ENCODE measurements around the gene NECTIN4. TPM values are rescaled to one million over a fixed set of nuclear protein-coding genes. Genes with fewer than 3 reads are reported as not detected.
A peak's percentile ranks its signal among the peaks of the same experiment; 100 is the strongest.

The NECTIN4 gene
- total and polyA plus RNA-seq, 2 of the 8 experiments (the other 6 are each of a cell fraction or from before 2014, with no cell fraction given), result 0.19 to 0.71 TPM

GRCh38 chr1:161081519-161081918, 7.8 kb downstream of the NECTIN4 start:
- Histone ChIP-seq H3K36me3 (ENCODE audit: control insufficient read depth in 2 of 4, insufficient read depth in 4 of 4, low read length in 3 of 4) (no peaks in the 10 kb centered on the region), H3K23me2 (ENCODE audit: low read depth, low read length) (no peaks in the 10 kb centered on the region), H2AFZ (ENCODE audit: low read length) (no peak overlapping the region), H3K9me3 (ENCODE audit: insufficient read depth in 2 of 2, low read depth in 1 of 2, low read length in 1 of 2) (no peaks in the 10 kb centered on the region), H3K56ac (replicated peaks; ENCODE audit: insufficient read length, low read depth, low read length) (no peak overlapping the region), H4K5ac (ENCODE audit: insufficient read length, low read depth, low read length) (no peak overlapping the region), H2BK120ac (replicated peaks; ENCODE audit: low read depth, low read length) (no peak overlapping the region), H4K91ac (replicated peaks; ENCODE audit: insufficient read length, low read length) (peak overlapping the region; percentile 49), H3K14ac (ENCODE audit: insufficient read length) (no peak overlapping the region), H2BK12ac (ENCODE audit: low read depth, low read length) (no peak overlapping the region), H3K27ac (ENCODE audit: low read depth, low read length) (no peak overlapping the region), H3K4me3 (ENCODE audit: extremely low read depth in 1 of 4, insufficient read depth in 2 of 4, low read depth in 3 of 4, low read length in 4 of 4) (no peak overlapping the region), H3K4me1 (replicated peaks in 1 of 4; ENCODE audit: control insufficient read depth in 3 of 4, insufficient read depth in 4 of 4, low read length in 3 of 4) (peaks cover 0 to 6% (median 0%) of the 10 kb centered on the region in 4 experiments; a peak in 4 of 7 replicates), H2BK15ac (ENCODE audit: low read length) (no peak overlapping the region), H4K8ac (ENCODE audit: extremely low read depth, insufficient read depth, low read length) (no peak overlapping the region), H3K18ac (ENCODE audit: extremely low read depth, low read length) (no peak overlapping the region), H3K23ac (ENCODE audit: insufficient read length) (no peak overlapping the region), H3K79me1 (ENCODE audit: low read depth, low read length) (no peaks in the 10 kb centered on the region), H3K4ac (replicated peaks; ENCODE audit: insufficient read length, low read depth, low read length) (no peak overlapping the region), H2AK5ac (ENCODE audit: low read depth, low read length) (no peak overlapping the region), H4K20me1 (replicated peaks in 1 of 2; ENCODE audit: control insufficient read depth in 1 of 2, insufficient read depth in 2 of 2, low read length in 2 of 2) (no peaks in the 10 kb centered on the region), H3K9ac (replicated peaks in 1 of 4; ENCODE audit: extremely low read depth in 1 of 4, low read depth in 3 of 4, low read length in 3 of 4) (no peak overlapping the region), H2BK20ac (ENCODE audit: low read length) (no peak overlapping the region), H3K79me2 (ENCODE audit: control insufficient read depth in 1 of 2, insufficient read depth in 2 of 2, low read length in 2 of 2) (no peaks in the 10 kb centered on the region), H3K27me3 (replicated peaks in 1 of 4; ENCODE audit: control insufficient read depth in 3 of 4, extremely low read depth in 1 of 4, insufficient read depth in 3 of 4, low read length in 3 of 4) (no peaks in the 10 kb centered on the region), H2BK5ac (ENCODE audit: low read depth, low read length) (no peak overlapping the region), H3K4me2 (ENCODE audit: insufficient read depth in 1 of 2, low read depth in 2 of 2, low read length in 2 of 2) (no peak overlapping the region)
- TF ChIP-seq TEAD4 (IDR thresholded peaks at IDR 0.05; ENCODE audit: low read depth, low read length) (no peak), KDM5A (IDR thresholded peaks at IDR 0.05; ENCODE audit: low read length) (no peak), JUN (IDR thresholded peaks at IDR 0.05; ENCODE audit: low read depth, low read length) (no peak), EP300 (IDR thresholded peaks at IDR 0.05; ENCODE audit: borderline replicate concordance in 1 of 2, low read depth in 2 of 2, low read length in 2 of 2) (no peak), CBX8 (IDR thresholded peaks at IDR 0.05; ENCODE audit: borderline replicate concordance, low read depth, low read length) (no peak), SUZ12 (IDR thresholded peaks at IDR 0.05; ENCODE audit: low read length) (no peak), SRF (IDR thresholded peaks at IDR 0.05; ENCODE audit: low read depth, low read length) (no peak), TAF1 (IDR thresholded peaks at IDR 0.05; ENCODE audit: low read depth, low read length) (no peak), TAF7 (optimal IDR thresholded peaks at IDR 0.05; ENCODE audit: borderline replicate concordance, low read depth, low read length) (no peak), SIRT6 (IDR thresholded peaks at IDR 0.05; ENCODE audit: low read length) (no peak)
- DNase-seq (ENCODE audit: low read depth in 1 of 2, low spot score in 2 of 2) (no peak), FAIRE-seq (no peak)
- POLR2A ChIA-PET (ENCODE audit: partially characterized antibody), result interaction anchor here (1.4 kb wide), 1 partner anchor 36 kb away, joined by 3 read pairs; the partner anchor contains the start of gene USF1
- WGBS, 2 experiments (ENCODE audit: extremely low coverage in 1 of 2, insufficient coverage in 1 of 2, insufficient read length in 1 of 2, insufficient replicate concordance in 2 of 2, low coverage in 1 of 2, low lambda C conversion rate in 2 of 2, missing lambda C conversion rate in 1 of 2), result 98% methylated on average over 4 of the region's 5 CpGs; no CpG with 5 or more reads in 1 of the 2 experiments
- CTCF ChIA-PET (ENCODE audit: partially characterized antibody), result interaction anchor here (1.4 to 17.8 kb wide), 3 partner anchors 9 to 27 kb away, joined by 4 to 282 read pairs (median 156); partner anchors contain the start of genes ARHGAP30 and KLHDC9
